NB4 (cell line): ENCODE results near the gene STRN4.

ENCODE experiments used
- POLR2A ChIP-seq: IDR thresholded peaks from 2 replicates; pipeline ENCODE4 v1.6.1; 2011; ENCODE audit warnings: mild to moderate bottlenecking; ENCODE audit not compliant: insufficient read length; ENCODE audit errors: extremely low read depth
- TF ChIP-seq, protein P1 (sequence below): IDR thresholded peaks from one replicate; pipeline ENCODE4 v1.5.1; 2012; ENCODE audit warnings: low read depth, low read length

DNA sequence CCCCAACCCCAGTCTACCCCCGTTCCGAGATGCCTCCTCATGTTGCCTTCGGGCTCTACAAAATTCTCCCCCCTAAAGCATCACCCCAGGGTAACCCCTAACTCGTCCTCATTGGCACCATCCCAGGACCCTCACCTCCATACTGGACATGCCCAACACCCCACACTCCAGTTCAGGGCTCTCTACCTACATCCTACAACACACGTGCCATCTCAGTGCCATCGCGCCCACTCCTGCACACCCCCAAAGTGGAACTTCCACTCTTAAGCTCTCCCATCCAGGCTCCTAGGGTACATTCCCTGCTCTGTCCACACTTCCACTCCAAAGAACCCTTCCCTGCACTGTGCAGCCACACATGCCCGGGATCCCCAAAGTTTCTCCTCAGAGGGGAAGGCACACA is 1.2 kb downstream of the STRN4 start:
- no peak for TF ChIP-seq POLR2A
- TF ChIP-seq, protein P1, sequence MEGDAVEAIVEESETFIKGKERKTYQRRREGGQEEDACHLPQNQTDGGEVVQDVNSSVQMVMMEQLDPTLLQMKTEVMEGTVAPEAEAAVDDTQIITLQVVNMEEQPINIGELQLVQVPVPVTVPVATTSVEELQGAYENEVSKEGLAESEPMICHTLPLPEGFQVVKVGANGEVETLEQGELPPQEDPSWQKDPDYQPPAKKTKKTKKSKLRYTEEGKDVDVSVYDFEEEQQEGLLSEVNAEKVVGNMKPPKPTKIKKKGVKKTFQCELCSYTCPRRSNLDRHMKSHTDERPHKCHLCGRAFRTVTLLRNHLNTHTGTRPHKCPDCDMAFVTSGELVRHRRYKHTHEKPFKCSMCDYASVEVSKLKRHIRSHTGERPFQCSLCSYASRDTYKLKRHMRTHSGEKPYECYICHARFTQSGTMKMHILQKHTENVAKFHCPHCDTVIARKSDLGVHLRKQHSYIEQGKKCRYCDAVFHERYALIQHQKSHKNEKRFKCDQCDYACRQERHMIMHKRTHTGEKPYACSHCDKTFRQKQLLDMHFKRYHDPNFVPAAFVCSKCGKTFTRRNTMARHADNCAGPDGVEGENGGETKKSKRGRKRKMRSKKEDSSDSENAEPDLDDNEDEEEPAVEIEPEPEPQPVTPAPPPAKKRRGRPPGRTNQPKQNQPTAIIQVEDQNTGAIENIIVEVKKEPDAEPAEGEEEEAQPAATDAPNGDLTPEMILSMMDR = no peak
